ENCODE measurements around the gene TANC1. TPM values are rescaled to one million over a fixed set of nuclear protein-coding genes. Genes with fewer than 3 reads are reported as not detected.

The TANC1 gene
- total and polyA plus RNA-seq, 2 of the 4 experiments (the other 2 are of a cell fraction) = 10.2 to 12.9 TPM

GRCh38 chr2:158962074-158962473, 6.4 kb upstream of the TANC1 start:
- no peaks in the 10 kb centered on the region for H3K9me3 ChIP-seq (ENCODE audit: control insufficient read depth, insufficient read depth, low read length)
- H3K4ac ChIP-seq (ENCODE audit: low read depth, low read length) = no peak overlapping the region
- ChIA-PET POLR2A (ENCODE audit: unreplicated experiment) (interaction anchor here (0.6 kb wide), 1 partner anchor 258 kb away, joined by 6 read pairs; no protein-coding TSS in a partner anchor), CTCF (interaction anchor here (0.6 kb wide), 1 partner anchor 175 kb away, joined by 3 read pairs; no protein-coding TSS in a partner anchor)
- H4K20me1 ChIP-seq (ENCODE audit: insufficient read depth, low read length) = no peaks in the 10 kb centered on the region
- no peak overlapping the region for H2BK120ac ChIP-seq (ENCODE audit: low read depth, low read length)
- no peak overlapping the region for H2BK15ac ChIP-seq (ENCODE audit: low read depth, low read length)
- no peak overlapping the region for H2AK9ac ChIP-seq (replicated peaks; ENCODE audit: low read depth, low read length, poor library complexity)
- no CpG with 5 or more reads among the region's 1 CpG for WGBS, 2 experiments (ENCODE audit: extremely low coverage in 2 of 2, insufficient read length in 1 of 2)
- no peaks in the 10 kb centered on the region for H3K4me1 ChIP-seq (ENCODE audit: control insufficient read depth, insufficient read depth, low read length)
- ATAC-seq (ENCODE audit: low read depth) = no peak
- dilution Hi-C loops (cut with HindIII; ENCODE audit: low sequenced_read_pairs, unreplicated experiment) (no loop called here), intact Hi-C loops (cut with micrococcal nuclease) (no loop called here), in situ Hi-C loops (cut with MboI; ENCODE audit: low sequenced_read_pairs) (no loop called here)
- no peak overlapping the region for H4K5ac ChIP-seq (ENCODE audit: low read depth, low read length)
- no peak overlapping the region for H3K18ac ChIP-seq (ENCODE audit: low read depth, low read length)
- DNase-seq = no peak
- no TSS peak for BruUV-seq (replicated peaks)
- no peak overlapping the region for H4K8ac ChIP-seq (ENCODE audit: low read depth in 2 of 2, low read length in 2 of 2)
- no peak overlapping the region for H3K23ac ChIP-seq (ENCODE audit: low read depth, low read length)
- no peak overlapping the region; the same call in 1 of the 2 replicates for H2AK5ac ChIP-seq (ENCODE audit: low read depth, low read length)
- no peak overlapping the region for H3K56ac ChIP-seq (ENCODE audit: extremely low read depth, insufficient read depth, low read length)
- H3K27me3 ChIP-seq (ENCODE audit: control insufficient read depth, insufficient read depth, low read length) = no peaks in the 10 kb centered on the region
- H3K4me3 ChIP-seq (ENCODE audit: insufficient read depth, low read depth, low read length) = no peak overlapping the region
- no peak overlapping the region for H2BK5ac ChIP-seq (ENCODE audit: low read depth, low read length, poor library complexity, severe bottlenecking)
- no peak overlapping the region for H3K4me2 ChIP-seq (ENCODE audit: low read depth, low read length)
- no peak overlapping the region for H3K14ac ChIP-seq (replicated peaks; ENCODE audit: low read depth, low read length)
- TF ChIP-seq ELK1 (IDR thresholded peaks at IDR 0.05; ENCODE audit: borderline replicate concordance, low read depth, low read length) = no peak
- TF ChIP-seq CHD1 (IDR thresholded peaks at IDR 0.05; ENCODE audit: low read depth, low read length) = no peak
- TF ChIP-seq MAFK (IDR thresholded peaks at IDR 0.05; ENCODE audit: low read depth, low read length) = no peak
- no peak for TF ChIP-seq POLR2A (IDR thresholded peaks at IDR 0.05; ENCODE audit: low read depth, low read length)
- no peak overlapping the region for H2BK20ac ChIP-seq (ENCODE audit: low read depth, low read length)
- no peaks in the 10 kb centered on the region for H3K9me1 ChIP-seq (ENCODE audit: insufficient read depth, low read length)
- no peak overlapping the region for H4K91ac ChIP-seq (ENCODE audit: insufficient read depth, low read depth, low read length)
- no peak overlapping the region for H3K9ac ChIP-seq (ENCODE audit: low read depth, low read length)
- no peak overlapping the region for H2AFZ ChIP-seq (replicated peaks; ENCODE audit: low read length, poor library complexity)
- H3K79me1 ChIP-seq (ENCODE audit: low read depth in 1 of 2, low read length in 2 of 2) = no peaks in the 10 kb centered on the region
- no peak overlapping the region for H3K27ac ChIP-seq (ENCODE audit: insufficient read depth, low read length)
- no peaks in the 10 kb centered on the region for H3K36me3 ChIP-seq (ENCODE audit: control insufficient read depth, insufficient read depth, low read length)

Measured in IMR-90 (cell line).